ENCODE measurements around the gene CLSTN2. TPM values are rescaled to one million over a fixed set of nuclear protein-coding genes. Genes with fewer than 3 reads are reported as not detected.

The CLSTN2 gene
- total and polyA plus RNA-seq, 10 donors = 0.02 to 0.22 (median 0.13) TPM; not detected in 1

- Histone ChIP-seq H3K9me3 (no peaks in the 10 kb centered on the region), H3K4me3 (no peak overlapping the region), H3K4me1 (no peaks in the 10 kb centered on the region), H3K27ac (no peak overlapping the region), H3K36me3 (no peaks in the 10 kb centered on the region), H3K27me3 (replicated peaks in 1 of 7) (no peaks in the 10 kb centered on the region)
- DNase-seq = no peak
- TF ChIP-seq POLR2AphosphoS5 (IDR thresholded peaks at IDR 0.05) (no peak), POLR2A (IDR thresholded peaks at IDR 0.05) (no peak), CTCF (IDR thresholded peaks at IDR 0.05 in 8 of 11, conservative IDR thresholded peaks at IDR 0.05 in 3 of 11) (no peak)
- 41 to 71% (median 60%) methylated on average over 2 of the region's 2 CpGs for WGBS, 5 donors
- intact Hi-C loops (cut with DNase I; ENCODE audit: low total_unique reads) = no loop called here
Measured at GRCh38 chr3:140463355-140463754, 528.4 kb downstream of the CLSTN2 start.

GRCh38 chr3:140465988-140466387 lies 531.0 kb downstream of the CLSTN2 start:
- H3K27ac ChIP-seq = no peak overlapping the region
- no peak for TF ChIP-seq POLR2A (IDR thresholded peaks at IDR 0.05)
- no peaks in the 10 kb centered on the region for H3K27me3 ChIP-seq (replicated peaks in 1 of 7)
- H3K4me3 ChIP-seq = no peak overlapping the region
- intact Hi-C loops (cut with DNase I; ENCODE audit: low total_unique reads) = no loop called here
- H3K9me3 ChIP-seq = no peaks in the 10 kb centered on the region
- no peak for DNase-seq
- H3K36me3 ChIP-seq = no peaks in the 10 kb centered on the region
- no peaks in the 10 kb centered on the region for H3K4me1 ChIP-seq

GRCh38 chr3:140466535-140466934 lies 531.5 kb downstream of the CLSTN2 start:
- WGBS, 5 donors = 91 to 97% (median 94%) methylated on average over 9 of the region's 9 CpGs
- DNase-seq = no peak
- Histone ChIP-seq H3K36me3 (no peaks in the 10 kb centered on the region), H3K4me3 (no peak overlapping the region), H3K27ac (no peak overlapping the region), H3K27me3 (replicated peaks in 1 of 7) (no peaks in the 10 kb centered on the region), H3K9me3 (no peaks in the 10 kb centered on the region), H3K4me1 (no peaks in the 10 kb centered on the region)
- intact Hi-C loops (cut with DNase I; ENCODE audit: low total_unique reads) = no loop called here
- TF ChIP-seq CTCF (IDR thresholded peaks at IDR 0.05 in 8 of 11, conservative IDR thresholded peaks at IDR 0.05 in 3 of 11) = no peak
- TF ChIP-seq POLR2A (IDR thresholded peaks at IDR 0.05) = no peak
- no peak for TF ChIP-seq POLR2AphosphoS5 (IDR thresholded peaks at IDR 0.05)

GRCh38 chr3:140467104-140467577 lies 532.2 kb downstream of the CLSTN2 start:
- 59 to 65% (median 62%) methylated on average over 4 of the region's 4 CpGs for WGBS, 5 donors
- no peak overlapping the region for H3K27ac ChIP-seq

More at GRCh38 chr3:140467104-140467577, 532.2 kb downstream of the CLSTN2 start:
- no peaks in the 10 kb centered on the region for H3K4me1 ChIP-seq
- no peaks in the 10 kb centered on the region for H3K36me3 ChIP-seq
- no peak for DNase-seq
- H3K9me3 ChIP-seq = no peaks in the 10 kb centered on the region
- TF ChIP-seq POLR2A (IDR thresholded peaks at IDR 0.05) = no peak
- no peak for TF ChIP-seq POLR2AphosphoS5 (IDR thresholded peaks at IDR 0.05)
- no peak for TF ChIP-seq CTCF (IDR thresholded peaks at IDR 0.05 in 8 of 11, conservative IDR thresholded peaks at IDR 0.05 in 3 of 11)
- intact Hi-C loops (cut with DNase I; ENCODE audit: low total_unique reads) = no loop called here
- H3K27me3 ChIP-seq (replicated peaks in 1 of 7) = no peaks in the 10 kb centered on the region
- H3K4me3 ChIP-seq = no peak overlapping the region
